Activated CD4-positive, alpha-beta T cell treated with anti-CD3 and anti-CD28 coated beads, Interleukin-2, Interleukin-4, amounts not matched to agents 100 ng/mL and 50 ng/mL, durations not matched to agents 16 hours and 8 hours (primary cell): ENCODE results near the gene DNAJC24.
A peak's percentile ranks its signal among the peaks of the same experiment; 100 is the strongest.
"Not testable (repeated sequence)": the region's sequence is repeated elsewhere in the genome, so short reads cannot be mapped to it uniquely, and the experiment has no call there.

Experiments
- DNase-seq: peaks from one replicate; pipeline ENCODE4 v3.0.0-alpha.2; 2020; ENCODE audit warnings: low spot score

DNAJC24 gene, protein sequence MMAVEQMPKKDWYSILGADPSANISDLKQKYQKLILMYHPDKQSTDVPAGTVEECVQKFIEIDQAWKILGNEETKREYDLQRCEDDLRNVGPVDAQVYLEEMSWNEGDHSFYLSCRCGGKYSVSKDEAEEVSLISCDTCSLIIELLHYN

DNA sequence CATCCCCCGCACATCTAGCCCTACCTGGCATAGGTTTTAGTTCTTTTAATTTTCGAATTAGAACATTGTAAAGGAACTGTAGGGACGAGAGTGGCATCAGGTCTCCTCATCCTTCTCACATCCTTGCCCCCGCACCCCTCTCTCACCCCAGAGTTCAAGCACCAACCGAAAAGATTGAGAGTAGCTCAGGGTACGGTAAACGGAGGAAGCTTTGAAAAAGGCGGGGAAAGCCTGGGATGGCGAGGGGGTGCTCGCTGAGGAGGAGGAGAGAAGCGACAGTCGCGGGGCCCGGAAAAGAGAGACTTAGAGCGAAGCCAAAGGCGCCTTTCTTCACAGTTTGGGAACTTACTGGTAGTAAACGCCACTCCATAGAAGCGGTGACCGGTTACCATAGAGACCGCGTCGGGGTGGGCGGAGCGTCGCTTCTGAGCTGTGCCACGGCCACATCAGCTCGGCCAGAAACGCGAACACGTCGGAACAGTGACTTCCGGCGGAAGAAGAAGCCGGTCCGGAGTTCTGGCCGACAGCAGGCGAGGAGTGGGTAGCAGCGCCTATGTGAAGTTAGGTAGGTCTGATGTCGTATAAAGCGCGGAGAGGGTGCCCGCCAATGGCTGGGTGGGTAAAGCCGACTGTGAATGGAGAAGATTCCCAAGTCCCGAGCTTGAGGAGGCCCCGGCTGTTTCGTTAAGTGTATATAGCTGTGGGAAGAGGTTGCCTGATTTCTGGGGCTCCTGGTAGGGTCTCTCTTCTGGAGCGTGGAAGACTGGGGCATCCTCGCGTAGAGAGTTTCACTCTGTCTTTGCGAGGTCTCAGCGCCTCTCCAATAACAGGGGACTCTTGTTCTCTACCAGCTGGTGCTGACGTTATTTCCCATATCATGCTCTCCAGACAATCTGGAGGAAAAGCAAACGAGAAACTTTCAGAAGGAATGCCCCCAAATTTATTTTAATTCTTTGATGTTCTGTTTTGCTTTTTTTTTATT, at the start of gene DNAJC24, which contains the start of gene DCDC1:
Gene DNAJC24 (plus strand): TSS at position 513 of the 982 bp plus-strand sequence. CDS start 889 bp downstream, outside the sequence.
Gene DCDC1 (minus strand): TSS at position 392 of the 982 bp plus-strand sequence. CDS start 41,459 bp downstream, outside the sequence.
- DNase-seq: peak; percentile 93

DNA sequence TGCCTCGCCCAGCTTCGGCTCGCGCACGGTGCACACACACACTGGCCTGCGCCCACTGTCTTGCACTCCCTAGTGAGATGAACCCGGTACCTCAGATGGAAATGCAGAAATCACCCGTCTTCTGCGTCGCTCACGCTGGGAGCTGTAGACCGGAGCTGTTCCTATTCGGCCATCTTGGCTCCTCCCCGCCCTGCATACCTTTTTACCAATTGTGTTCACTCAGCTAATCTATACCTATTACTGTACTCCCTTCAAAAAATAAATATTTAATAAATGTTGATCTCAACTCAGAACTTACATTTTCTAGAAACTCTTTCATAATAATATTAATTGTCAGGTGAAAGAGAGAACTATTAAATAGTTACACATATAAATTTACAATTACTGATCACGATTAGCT, 48.2 kb upstream of the DNAJC24 start:
- DNase-seq: not testable (repeated sequence)

DNA sequence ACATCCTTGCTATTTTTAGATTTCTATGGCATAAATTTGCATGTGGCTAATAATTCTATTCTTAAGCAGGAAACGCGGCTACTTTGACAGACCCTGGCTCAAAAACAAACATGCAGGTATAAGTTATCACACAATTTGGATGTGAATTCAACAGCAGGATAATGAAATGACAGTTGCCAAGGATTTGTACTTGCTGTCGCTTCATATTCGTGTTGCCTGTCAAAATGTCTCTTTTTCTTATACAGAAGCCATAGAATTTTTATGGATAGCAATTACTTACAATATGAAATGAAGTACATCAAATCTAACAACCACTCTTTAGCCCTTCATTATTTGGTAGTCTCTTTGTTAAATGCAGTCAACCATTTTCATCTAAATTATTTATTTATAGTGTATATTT, 46.5 kb upstream of the DNAJC24 start:
- no peak for DNase-seq

DNA sequence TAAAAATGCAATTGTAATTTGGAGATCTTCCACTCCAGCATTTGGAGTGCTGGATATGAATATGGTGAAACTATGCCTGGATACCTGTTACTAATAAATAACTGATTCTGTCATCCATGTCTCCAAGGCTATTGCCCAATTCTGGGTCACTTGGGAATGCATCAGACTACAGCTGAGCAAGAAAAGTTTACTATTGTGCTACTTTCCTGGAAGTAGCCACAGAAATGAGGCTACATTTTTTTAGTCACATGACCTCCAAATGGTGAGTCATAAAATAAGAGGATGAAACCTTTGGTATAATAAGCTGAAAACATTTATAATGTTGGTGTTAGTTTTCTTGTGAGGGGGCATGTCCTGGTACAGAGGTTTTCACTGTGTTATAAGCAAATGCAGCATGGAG, 44.5 kb upstream of the DNAJC24 start:
- DNase-seq: no peak

DNA sequence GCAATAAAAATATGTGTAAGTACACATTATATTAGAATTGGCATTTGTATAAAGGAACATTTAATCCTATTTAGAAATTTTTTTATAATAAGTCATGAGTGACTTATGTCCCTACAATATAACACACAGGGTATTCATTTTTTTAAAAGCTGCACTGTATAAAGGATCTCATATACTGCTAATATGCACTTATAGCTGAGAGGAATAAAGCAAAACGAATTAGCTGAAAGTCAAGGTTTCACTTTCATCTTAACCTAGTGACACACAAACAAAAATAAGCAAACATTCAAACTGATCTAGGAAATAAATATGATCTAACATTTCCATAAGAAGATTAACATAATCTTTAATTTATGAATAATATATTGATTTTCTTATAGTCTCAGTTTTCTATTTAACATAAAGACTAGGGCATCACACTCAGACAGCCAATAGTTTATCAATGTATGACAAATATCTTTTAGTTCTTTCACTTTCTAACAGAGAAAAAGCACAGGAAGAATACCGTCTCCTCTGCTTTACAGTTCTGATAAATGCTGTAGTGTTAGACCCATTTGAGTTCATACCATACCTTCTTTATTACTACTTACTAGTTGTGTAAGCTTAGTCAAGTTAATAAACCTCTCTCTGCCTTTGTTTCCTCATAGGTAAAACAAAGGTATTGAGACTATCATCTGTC, 43.1 kb upstream of the DNAJC24 start:
- no peak for DNase-seq

DNA sequence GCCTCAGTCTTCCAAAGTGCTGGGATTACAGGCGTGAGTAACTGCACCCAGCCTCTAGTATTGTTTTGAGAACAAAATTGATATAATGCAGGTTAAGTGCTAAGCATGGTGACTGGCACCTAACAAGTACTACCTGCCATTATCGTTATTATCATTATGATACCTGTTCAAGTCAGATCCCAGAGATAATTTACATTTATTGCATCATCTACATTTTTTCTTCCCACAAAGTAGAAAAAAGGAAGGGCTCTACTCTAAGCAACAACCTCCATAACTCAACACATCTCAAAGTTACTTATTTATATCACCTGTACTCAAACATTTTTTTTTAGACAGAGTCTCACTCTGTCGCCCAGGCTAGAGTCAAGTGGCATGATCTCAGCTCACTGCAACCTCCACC, 42.2 kb upstream of the DNAJC24 start:
- no peak for DNase-seq

DNA sequence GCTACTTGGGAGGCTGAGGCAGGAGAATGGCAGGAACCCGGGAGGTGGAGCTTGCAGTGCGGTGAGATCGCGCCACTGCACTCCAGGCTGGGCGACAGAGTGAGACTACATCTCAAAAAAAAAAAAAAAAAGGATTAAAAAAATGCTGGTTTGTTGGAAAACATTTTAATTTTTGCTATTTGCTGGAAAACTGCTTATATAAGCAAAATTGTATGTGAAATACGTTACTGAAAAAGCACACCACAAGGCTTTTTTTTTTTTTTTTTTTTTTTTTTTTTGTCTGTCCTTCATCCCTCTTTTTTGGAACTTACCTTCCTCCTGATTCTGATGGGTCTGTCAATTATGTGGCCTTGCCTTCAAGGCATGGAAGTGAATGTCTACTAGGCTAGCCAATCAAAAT, 41.0 kb upstream of the DNAJC24 start:
- no peak for DNase-seq

DNA sequence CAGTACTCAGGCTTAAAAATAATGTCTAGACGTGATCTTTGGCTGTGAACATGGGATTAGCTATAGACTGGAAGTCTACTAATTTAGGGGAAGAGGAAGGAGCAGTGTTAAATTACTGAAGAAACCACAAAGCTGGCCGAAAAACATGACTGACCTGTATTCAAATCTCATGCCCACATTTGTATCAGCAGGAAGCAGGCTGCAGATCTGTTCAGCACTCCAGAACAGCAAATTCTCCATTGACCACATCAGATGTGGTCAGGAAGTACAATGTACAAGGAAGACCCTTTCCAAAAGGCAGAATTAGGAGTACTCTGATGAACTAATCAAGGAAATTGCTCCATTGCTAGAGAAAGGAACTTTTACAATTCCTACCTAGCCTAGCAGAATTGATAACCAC, 31.9 kb upstream of the DNAJC24 start:
- no peak for DNase-seq

DNA sequence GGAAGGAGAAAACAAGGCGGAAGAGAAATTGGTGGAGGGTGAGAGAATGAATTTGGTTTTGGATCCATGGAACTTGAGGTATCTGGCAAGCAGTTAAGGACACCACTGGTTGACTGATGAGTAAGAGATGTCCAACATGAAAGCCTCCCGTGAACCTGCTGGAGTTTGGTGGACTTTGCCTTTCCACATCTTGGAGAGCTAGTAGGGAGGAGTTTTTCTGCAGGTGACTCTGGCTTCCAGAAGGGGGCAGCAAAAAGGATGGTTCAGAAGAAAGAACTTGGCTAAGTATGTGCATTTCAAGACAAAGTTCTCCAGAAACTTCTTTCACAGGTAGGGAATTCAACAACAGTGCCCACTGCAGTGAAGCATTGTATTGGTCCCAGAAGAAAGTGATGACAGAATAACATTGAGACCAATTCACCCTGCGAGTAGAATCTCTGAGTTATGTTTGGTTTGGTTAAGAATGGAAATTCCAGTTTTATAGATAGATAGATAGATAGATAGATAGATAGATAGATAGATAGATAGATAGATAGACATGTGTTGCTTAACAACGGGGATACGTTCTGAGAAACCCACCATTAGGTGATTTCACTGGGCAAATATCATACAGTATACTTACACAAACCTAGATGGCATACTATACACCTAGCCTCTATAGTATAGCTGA, 28.6 kb upstream of the DNAJC24 start:
- peak; percentile 12 for DNase-seq

DNA sequence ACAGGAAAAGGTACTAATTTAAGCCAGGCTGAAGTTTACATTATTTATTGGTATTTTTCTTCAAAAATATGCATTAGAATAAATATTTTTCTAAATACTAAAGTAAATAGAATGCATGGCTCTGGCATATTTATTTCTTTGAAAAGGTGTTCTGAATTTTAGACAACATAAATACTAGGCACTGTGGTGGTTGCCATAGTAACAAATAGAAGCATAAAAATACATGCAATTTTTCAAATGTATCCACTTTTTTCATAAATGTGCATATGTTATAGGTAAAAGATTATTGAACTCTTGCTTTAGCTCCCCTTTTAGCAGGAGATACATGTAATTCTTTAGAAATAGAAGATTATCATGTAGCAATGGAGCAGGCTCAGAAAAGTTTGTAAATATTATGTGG, 18.5 kb upstream of the DNAJC24 start:
- DNase-seq: no peak

DNA sequence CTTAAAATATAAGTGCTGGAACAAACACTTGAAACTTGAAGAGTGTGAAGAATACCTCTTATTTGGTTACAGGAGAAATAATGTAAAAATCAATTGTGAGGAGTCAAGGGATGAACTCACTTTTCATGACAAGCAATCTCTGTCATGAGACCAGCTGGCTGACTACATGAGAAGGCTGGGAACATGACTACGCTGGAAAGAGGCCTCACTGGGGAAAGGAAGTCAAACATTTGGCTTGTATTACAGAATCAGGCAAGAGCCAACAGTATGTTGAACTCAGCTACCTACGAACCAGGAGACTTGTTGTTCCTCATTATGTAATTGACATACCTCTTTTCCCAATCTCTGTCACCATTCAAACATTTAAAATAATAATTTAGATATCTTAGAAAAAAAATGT, 14.5 kb upstream of the DNAJC24 start:
- DNase-seq: no peak

DNA sequence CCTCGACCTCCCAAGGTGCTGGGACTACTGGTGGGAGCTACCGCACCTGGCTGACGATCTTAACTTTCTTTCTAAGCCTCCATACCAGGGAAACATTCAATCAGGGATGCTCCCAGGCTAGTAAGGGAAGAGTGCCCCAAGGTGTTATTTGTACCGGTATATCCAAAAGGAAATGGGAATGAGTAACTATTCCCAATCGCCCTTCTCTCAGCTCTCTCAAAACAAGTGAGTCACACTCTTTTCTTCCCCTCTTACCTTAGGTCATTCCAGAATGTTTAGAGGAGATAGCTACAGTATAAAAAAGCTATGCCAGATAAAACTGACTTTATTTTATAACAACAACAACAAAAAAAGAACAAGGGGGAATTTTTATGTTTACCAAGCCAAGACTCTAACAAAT, 13.8 kb upstream of the DNAJC24 start:
- no peak for DNase-seq

DNA sequence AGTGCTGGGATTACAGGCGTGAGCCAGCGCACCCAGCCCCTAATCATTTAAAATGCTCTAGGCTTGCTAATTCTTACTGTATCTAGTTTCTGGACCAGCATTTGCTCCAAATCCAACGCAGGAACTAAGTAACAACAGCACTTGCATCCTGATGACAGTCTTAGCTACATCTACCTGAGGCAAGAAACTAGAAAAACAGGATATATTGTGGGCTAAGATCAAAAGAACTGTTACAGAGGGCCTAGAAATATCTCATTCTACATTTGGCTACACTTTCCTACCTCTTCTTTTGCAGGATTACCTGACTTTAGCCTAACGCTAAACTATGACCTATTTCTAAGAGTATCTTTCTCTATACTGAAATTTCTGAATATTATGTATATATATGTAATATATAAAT, 7.9 kb upstream of the DNAJC24 start:
- DNase-seq: no peak

DNA sequence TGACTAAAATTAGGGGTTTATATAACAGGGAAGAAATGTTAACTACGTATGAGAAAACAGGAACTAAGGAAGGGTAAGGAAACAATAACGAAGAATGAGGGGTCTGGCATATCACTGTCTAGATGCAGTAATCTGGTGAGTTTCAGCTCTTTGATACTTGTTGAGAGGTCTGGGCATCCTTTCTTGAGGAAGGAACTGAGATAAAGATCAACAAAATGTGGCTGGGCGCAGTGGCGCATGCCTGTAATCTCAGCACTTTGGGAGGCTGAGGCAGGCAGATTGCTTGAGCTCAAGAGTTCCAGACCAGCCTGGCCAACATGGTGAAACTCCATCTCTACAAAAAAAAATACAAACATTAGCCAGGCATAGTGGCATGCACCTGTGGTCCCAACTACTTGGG, 2.9 kb upstream of the DNAJC24 start:
- peak; percentile 18 for DNase-seq

DNA sequence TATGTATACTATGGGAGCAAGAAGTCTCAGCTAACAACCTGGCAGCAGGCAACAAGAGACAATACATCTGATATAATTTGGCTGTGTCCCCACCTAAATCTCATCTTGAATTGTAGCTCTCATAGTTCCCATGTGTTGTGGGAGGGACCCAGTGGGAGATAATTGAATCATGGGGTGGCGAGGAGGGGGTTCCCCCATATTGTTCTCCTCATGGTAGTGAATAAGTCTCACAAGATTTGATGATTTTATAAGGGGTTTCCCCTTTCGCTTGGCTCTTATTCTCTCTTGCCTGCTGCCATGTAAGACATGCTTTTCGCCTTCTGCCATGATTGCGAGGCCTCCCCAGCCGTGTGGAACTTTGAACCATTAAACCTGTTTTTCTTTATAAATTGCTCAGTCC, 6.2 kb downstream of the DNAJC24 start:
- DNase-seq: no peak

DNA sequence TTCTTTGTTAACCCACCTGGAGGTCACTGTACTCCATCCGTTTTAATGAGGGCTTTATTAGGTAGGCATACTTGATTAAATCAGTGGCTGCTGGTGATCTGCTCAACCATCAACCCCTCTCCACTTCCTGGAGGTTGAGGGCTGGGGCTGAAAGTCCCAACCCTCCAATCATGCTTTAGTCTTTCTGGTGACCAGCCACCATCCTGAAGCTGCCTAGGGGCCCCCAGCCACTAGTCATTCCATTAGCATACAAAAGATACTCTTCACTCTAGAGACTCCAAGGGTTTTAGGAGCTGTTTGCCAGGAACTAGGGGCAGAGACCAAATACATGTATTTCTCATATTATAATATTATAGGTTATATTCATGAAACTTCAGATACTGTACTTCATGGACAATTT, 13.5 kb downstream of the DNAJC24 start:
- no peak for DNase-seq

DNA sequence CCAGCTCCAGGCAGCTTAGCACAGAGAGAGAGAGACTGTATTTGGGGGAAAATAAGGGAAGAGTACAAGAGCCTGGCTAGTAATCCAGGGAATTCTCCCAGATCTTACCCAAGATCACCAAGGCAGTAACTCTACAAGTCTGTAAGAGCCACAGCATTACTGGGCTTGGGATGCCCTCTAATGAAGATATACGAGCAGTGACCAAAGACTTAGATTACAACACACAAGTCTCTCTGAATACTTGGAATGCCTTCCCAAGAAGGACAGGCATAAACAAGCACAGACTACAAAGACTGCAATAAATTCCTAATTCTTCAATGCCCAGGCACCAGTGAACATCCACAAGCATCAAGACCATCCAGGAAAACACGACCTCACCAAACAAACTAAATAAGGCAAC, 17.7 kb downstream of the DNAJC24 start:
- DNase-seq: no peak

DNA sequence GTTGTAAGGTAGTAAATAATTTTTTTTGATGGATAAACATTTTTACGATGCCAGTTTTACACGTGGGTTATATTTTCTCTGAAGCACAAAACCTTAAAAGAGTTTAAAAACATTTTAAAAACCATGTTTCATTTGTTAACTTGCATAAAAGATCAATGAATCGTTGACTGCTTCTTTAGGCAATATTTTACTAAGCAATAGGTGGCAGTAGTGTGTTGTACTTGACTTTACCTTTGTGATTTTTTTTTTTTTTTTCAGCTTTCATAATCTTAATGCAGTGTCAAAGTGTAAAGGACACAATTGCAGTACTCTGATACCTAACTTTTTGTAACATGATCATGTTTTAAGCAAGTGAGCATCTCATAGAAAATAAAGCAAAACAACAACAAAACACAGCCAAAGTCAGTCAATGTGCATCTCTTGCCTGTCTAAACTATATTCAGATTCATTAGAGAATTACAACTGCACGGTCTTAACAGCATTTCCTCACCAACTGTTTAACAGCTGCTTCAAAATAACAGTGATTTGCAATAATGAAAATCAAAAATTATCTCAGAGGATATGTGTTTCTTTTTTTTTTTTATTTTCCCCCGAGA, 27.7 kb downstream of the DNAJC24 start:
- peak; percentile 12 for DNase-seq

DNA sequence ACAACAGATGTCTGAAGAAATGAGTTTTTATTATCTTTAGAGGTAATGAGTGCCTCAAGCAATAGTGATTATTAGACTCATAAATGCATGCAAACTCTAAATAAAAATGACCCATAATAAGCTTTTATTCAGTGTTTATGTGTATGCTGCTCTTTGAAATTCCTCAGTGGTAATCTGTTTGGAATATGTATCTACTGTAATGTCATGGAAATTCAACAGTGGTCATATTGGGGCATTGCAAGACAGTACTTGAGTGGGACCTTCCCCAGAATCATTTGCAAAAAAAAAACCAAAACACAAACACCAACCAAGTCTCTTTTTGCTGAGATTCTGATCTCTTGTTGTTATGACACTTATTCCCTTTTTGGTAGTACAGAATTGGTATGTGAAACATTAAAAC, 35.0 kb downstream of the DNAJC24 start:
- DNase-seq: no peak

DNA sequence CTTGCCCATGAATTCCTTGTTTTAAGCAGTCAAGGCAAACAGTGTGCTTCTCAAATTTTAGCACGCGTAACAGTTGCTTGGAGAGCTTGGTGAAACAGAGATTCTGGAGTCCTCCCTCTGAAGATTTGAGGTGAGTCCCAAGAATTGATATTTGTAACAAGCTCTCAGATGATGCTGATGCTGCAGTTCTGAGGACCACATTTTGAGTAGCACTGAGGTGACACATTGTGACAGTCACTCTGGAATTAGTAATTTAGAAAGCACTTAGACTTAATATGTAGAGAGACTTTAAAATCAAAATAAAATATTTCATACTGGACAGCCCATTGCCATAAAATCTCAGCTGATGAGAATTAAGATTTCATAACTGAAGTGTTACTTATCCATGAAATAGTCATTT, 38.5 kb downstream of the DNAJC24 start:
- peak; percentile 39 for DNase-seq

DNA sequence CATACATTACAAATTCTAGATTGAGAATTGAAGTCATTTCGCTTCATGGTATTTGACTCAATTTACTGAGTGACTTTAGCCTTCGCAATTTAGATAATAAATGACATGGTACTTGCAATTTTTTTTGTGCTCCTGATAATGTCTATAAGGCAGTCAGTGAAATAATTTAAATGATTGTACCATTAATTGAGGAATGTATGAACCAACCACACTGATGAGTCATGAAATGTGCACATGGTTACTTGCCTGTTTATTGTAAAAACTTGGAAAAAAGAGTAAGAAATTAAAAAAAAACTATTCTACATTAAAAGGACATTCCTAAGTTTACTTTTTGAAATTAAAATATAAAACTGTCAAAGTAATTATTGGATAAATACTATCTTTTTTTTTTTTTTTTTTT, 43.3 kb downstream of the DNAJC24 start:
- DNase-seq: no peak

DNA sequence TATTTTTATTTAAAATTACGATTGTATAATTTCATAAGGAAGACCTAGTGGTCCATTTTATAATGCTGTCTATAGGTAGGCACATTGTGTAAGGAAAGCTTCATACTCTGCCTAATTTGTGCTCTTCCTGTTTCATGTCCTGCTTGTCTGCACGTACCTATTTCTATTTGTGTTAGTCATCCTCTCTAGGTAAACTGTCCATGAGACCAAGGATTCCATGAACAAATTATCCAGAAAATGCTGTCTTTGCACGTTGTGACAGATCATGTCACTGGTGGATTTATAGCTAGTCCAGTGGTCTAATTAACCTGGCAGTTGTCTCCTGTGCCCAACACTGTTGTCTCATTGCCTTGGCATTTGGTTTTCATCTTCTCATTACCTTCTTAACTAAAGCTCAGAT, 44.7 kb downstream of the DNAJC24 start:
- DNase-seq: no peak
